Activated CD4-positive, alpha-beta T cell treated with anti-CD3 and anti-CD28 coated beads, Interleukin-2, Interleukin-6, amounts not matched to agents 100 ng/mL and 50 ng/mL, durations not matched to agents 16 hours and 8 hours (primary cell): ENCODE results near the gene CCNL1.

Experiments used
- DNase-seq: peaks from one replicate; pipeline ENCODE4 v3.0.0-alpha.2; 2020

Gene CCNL1

GRCh38 chr3:157142315-157142714 lies 17.6 kb downstream of the CCNL1 start:
- DNase-seq = no peak

DNA sequence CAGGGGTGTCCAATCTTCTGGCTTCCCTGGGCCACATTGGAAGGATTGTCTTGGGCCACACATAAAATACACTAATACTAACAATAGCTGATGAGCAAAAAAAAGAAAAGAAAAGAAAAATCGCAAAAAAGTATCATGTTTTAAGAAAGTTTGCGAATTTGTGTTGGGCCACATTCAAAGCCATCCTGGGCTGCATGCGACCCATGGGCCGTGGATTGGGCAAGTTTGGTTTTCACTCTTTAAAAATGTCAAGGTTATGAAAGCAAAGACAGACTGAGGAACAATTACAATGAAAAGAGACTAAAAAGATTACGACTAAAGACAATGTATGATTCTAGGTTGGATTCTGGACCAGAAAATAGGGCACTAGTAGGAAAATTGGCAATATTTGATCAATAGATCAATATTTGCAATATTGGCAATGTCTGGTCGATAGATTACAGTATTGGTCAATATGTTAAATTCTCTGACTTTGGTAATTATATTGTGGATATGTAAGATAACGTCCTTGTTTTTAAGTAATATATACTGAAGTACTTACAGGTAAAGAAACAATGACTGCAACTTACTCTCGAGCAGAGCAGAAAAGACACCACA lies 19.9 kb downstream of the CCNL1 start:
- no peak for DNase-seq

- no peak for DNase-seq
Measured at GRCh38 chr3:157136647-157137387, 23.1 kb downstream of the CCNL1 start.

DNA sequence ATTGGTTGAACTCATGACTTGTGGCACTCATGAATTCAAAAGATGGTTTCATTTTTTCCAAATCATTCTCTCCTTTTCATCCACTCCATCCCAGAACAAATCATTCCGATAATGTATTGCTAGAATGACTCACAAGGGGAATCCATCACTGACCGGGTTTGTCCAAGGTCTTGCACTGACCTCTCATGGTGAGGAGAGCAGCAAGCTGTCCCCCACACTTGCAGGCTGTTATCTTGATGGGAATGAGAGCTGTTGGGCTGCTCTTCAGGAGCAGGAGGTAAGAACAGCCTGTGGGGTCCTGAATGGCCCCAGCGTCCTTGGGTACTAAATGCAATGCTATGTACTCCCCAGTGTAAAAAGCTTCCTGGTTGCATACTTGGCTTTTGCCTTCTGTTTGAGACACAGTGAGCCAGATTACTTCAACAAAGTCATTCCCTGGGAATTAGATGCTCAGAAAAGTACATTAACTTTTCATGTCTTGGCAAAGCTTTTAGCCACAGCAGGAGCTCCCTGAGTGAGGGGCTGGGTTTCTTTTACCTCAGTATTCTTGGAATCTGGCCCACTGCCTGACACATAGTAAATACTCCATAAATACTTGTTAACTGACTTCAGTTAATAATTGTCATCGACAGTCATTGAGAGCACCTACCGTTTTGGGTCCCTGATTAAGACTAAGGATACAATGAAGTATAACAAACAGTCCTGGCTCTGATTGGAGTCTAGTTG lies 24.1 kb downstream of the CCNL1 start:
- no peak for DNase-seq

DNA sequence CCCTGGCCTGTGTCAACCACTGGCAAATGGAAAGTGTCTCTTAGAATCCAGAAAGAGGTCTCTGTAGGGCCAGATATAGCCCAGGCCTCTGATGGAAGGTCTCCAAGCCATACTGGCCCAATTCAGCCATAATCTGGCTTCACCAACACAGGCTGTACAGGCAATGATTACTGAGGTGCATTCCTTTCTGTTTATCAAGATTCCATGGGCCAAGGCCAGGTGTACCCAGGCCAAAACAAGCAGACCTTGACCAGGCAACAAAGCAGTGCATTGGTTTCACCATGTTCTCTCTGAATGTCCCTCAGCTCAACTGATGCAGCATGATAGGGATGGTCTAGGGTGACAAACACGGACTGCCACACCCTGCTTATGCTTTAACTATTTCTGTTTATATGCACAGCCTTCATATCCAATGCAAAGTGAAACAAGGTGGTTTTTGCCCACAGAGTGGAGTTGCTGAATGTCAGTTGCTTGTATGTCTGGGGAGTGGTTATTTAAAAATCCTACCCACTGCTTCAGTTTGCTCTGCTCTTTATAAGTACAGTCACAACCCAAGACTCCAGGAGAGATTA lies 25.2 kb downstream of the CCNL1 start:
- DNase-seq = peak; percentile 76

GRCh38 chr3:157133434-157134320 lies 26.3 kb downstream of the CCNL1 start:
- no peak for DNase-seq

GRCh38 chr3:157132936-157133335 lies 27.0 kb downstream of the CCNL1 start:
- no peak for DNase-seq

DNA sequence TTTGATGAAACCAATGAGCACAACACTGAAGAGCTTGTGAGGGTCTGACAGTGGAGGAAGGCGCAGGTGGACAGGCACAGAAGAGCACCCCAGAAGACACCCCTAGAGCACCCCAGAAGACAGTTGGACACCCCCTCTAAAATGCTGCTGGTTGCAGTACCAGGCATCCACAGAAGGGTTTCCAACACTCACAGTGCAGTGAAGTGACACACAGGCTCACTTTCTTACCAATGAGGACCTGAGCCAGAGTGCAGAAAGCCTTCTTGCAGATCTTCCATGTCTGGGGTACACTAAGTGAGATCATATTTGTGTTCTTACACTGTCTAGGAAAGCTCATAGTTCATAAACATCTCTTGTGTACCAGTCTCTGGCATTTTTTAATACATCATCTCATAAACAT lies 27.6 kb downstream of the CCNL1 start:
- DNase-seq = no peak

- DNase-seq = no peak
Measured at GRCh38 chr3:157131861-157132260, 28.1 kb downstream of the CCNL1 start.

- DNase-seq = peak; percentile 87
Measured at GRCh38 chr3:157130467-157131251, 29.3 kb downstream of the CCNL1 start.

DNA sequence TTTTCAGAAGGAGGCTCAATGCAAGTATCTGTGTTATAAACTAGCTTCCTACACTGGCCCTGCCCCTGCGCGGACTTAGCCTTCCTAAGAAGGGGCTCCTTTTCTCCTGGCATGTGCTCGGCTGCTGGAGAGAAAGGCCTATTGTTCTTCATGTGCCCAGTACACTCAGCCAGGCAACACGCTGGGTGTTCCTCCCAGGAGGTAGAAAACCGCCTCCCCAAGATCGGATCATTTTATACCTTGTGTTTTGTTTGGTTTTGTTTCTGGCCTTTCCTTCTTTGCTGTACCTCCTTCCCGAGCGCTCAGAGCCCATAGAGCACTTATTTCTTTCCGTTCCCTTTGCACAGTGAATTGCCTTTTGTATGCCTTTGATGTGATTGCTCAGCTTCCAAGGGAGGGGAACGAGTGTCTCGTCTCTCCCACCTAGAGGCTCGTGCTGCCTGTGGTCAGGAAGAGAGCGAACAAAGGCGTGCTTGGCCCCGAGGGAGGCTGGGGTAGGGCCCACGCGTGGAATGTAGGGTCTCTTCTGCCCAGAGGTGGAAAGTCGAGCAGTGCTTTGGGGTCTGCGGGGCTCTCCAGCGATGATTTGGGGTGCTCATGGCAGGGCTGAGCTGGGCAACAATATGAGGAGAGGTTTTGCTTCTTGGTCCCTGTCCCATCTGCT lies 30.0 kb downstream of the CCNL1 start:
- peak; percentile 45 for DNase-seq

- DNase-seq = peak; percentile 87
Measured at GRCh38 chr3:157128771-157129681, 30.9 kb downstream of the CCNL1 start.

- peak; percentile 72 for DNase-seq
Measured at GRCh38 chr3:157127831-157128767, 31.8 kb downstream of the CCNL1 start.

DNA sequence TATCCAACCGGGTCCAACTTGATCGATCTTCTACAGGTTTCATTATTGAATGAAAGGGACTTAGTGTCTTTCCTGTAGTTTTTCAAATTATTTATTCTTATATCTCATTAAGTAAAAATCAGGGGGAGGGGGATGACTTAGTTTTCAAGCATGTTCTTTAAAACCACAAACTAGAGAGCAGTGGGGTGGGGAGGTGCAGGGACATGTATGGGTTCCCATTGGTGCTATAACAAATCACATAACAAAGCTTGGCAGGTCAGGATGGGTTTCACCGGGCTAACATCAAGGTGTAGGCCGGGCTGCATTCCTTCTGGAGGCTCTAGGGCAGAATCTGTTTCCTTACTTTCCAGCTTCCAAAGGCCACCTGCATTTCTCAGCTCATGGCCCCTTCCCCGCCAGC lies 32.7 kb downstream of the CCNL1 start:
- DNase-seq = no peak

DNA sequence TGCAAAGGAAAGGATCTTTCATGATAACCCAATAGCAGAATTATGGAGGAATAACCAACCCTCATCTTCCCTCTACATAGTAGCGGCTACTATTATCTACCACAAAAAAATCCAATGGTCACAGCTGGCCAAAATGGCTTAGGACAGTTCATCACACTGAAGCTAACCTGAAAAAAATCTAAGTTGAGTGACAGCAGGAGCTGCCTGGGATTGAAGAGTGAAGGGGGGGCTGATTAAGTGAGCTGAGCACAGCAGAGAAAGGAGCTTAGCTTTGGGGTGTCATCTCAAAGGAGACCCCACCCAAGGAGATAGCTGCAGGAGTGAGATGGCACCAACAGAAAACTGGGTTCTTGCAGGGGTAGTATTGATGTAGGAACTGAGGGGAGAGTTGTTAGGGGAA lies 33.6 kb downstream of the CCNL1 start:
- DNase-seq = no peak

DNA sequence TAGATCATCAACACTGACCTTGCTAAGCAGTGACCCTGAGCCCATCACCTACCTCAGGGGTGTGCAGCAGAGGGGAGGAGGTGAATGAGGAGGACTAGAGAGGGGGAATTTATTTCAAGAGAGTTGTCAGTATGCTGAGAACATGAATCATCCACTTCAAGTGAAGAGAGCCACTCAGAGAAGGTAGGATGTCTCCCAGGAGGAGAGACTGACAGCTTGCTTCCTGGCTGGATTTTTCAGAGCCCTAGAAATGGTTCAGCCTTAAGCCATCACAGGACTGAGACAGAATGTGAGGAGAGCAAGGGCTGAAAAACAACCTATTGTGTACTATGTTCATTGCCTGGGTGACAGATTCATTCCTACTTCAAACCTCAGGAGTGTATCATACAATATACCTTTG lies 34.8 kb downstream of the CCNL1 start:
- no peak for DNase-seq

DNA sequence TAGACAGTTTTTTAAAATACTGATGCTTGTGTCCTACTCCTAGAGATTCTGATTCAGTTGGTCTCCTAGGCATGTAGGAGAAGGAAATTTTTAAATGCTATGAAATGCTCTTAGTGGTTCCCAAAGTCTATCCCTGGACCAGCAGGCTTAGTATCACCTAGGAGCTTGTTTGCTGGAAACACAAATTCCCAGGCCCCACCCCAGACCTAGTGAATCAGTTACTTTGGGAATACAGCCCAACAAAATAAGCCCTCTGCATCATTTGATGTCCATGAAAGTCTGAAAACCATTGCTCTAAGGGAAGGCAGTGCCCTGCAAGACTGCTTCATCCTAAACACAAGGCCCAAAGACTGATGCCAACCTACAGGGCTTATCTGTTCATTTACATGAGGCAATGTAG lies 36.3 kb downstream of the CCNL1 start:
- DNase-seq = no peak

DNA sequence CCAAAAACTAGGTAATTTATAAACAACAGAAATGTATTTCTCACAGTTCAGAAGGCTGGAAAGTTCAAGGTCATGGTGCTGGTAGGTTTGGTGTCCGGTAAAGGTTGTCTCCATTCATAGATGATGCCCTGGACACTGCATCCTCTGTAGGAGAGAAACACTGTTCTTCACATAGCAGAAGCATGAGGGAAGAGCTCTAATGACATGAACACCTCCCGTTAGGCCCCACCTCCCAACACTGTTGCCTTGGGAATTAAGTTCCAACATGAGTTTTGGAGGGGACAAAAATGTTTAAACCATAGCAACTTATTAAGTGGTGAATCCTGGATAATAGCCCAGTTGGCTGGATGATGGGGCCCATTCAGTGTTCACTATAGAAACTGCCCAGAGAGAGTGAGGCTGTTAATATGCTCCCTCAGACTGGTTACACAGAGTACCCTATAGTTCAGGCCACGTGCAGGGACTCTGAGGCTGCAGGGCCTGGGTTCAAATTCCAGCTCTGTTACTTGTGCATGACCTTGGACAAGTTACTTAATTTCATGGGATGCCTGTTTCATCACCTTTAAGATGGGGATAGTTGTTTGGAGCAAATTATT lies 37.0 kb downstream of the CCNL1 start:
- no peak for DNase-seq

DNA sequence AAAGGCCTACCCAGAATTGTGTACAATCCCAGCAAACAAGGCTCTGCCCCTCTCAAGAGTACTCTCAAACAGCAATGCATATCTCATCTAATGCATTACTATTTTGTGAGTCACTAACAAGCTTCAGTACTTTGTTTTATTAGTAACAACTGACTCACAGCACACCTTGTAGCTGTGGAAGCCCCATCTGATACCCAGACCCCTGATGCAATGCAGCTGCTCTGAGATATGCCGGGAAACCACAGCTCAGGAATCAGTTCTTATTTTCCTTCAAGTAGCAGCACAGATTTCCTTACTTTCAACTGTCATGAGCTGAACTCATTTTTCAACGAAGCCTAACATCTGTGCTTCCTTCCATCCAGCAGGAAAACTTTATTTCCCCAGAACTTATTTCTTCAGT lies 37.8 kb downstream of the CCNL1 start:
- DNase-seq = no peak
